ENCODE data around the gene CFAP92.
"Not testable (repeated sequence)": the region's sequence is repeated elsewhere in the genome, so short reads cannot be mapped to it uniquely, and the experiment has no call there.

The CFAP92 gene

GRCh38 chr3:128889139-128889894, 104.6 kb downstream of the CFAP92 start:
- DNase-seq = no peak

- no peak for DNase-seq
Observed at GRCh38 chr3:128884992-128885391, 108.9 kb downstream of the CFAP92 start.

- no peak for DNase-seq
Observed at GRCh38 chr3:128882719-128883118, 111.2 kb downstream of the CFAP92 start.

- no peak for DNase-seq
Observed at GRCh38 chr3:128881576-128881975, 112.3 kb downstream of the CFAP92 start.

- not testable (repeated sequence) for DNase-seq
Observed at GRCh38 chr3:128880455-128880854, 113.4 kb downstream of the CFAP92 start.

GRCh38 chr3:128879991-128880390, 113.9 kb downstream of the CFAP92 start:
- DNase-seq = no peak

- peak; percentile 99 for DNase-seq
Observed at GRCh38 chr3:128879125-128879969, 114.5 kb downstream of the CFAP92 start, which contains the start of gene ACAD9. TSS of gene ACAD9 (plus strand) at chr3:128879620. CDS start at chr3:128879692, 72 bp downstream.

- peak; percentile 35 for DNase-seq
Observed at GRCh38 chr3:128878556-128879124, 115.2 kb downstream of the CFAP92 start.

GRCh38 chr3:128878011-128878457, 115.8 kb downstream of the CFAP92 start:
- no peak for DNase-seq

- peak; percentile 56 for DNase-seq
Observed at GRCh38 chr3:128875556-128876120, 118.2 kb downstream of the CFAP92 start.

- DNase-seq = no peak
Observed at GRCh38 chr3:128874481-128875180, 119.2 kb downstream of the CFAP92 start.

- no peak for DNase-seq
Observed at GRCh38 chr3:128873244-128874022, 120.4 kb downstream of the CFAP92 start.

GRCh38 chr3:128872744-128873143, 121.1 kb downstream of the CFAP92 start:
- no peak for DNase-seq

- no peak for DNase-seq
Observed at GRCh38 chr3:128872282-128872681, 121.6 kb downstream of the CFAP92 start.

- no peak for DNase-seq
Observed at GRCh38 chr3:128870347-128870746, 123.5 kb downstream of the CFAP92 start.

GRCh38 chr3:128867200-128868125, 126.4 kb downstream of the CFAP92 start:
- DNase-seq = peak; percentile 17

- DNase-seq = peak; percentile 50
Observed at GRCh38 chr3:128864849-128865804, 128.7 kb downstream of the CFAP92 start.

- DNase-seq = peak; percentile 43
Observed at GRCh38 chr3:128864351-128864811, 129.5 kb downstream of the CFAP92 start.

GRCh38 chr3:128863560-128863959, 130.3 kb downstream of the CFAP92 start:
- DNase-seq = no peak
